GM21619 (cell line): ENCODE results near the gene RHOA.
"Not testable (repeated sequence)": the region's sequence is repeated elsewhere in the genome, so short reads cannot be mapped to it uniquely, and the experiment has no call there.

Experiments
- ATAC-seq: cut with Tn5 transposase; IDR thresholded peaks from one replicate; pipeline ENCODE4 v1.9.1; 2021; ENCODE audit not compliant: unreplicated experiment

The RHOA gene

GRCh38 chr3:49371946-49372345 lies 39.8 kb downstream of the RHOA start:
- no peak for ATAC-seq

GRCh38 chr3:49370585-49371290 lies 41.0 kb downstream of the RHOA start:
- ATAC-seq: no peak

- no peak for ATAC-seq
Observed at GRCh38 chr3:49362561-49362960, 49.2 kb downstream of the RHOA start.

GRCh38 chr3:49359623-49360022 lies 52.2 kb downstream of the RHOA start:
- ATAC-seq: no peak

GRCh38 chr3:49358884-49359225 lies 52.9 kb downstream of the RHOA start:
- ATAC-seq: no peak

- peak; percentile 76 for ATAC-seq
Observed at GRCh38 chr3:49358217-49358883, 53.4 kb downstream of the RHOA start, which contains the start of gene GPX1. GPX1 (minus strand) TSS chr3:49358353; CDS start chr3:49358278, 75 bp downstream.

GRCh38 chr3:49357443-49358216 lies 54.1 kb downstream of the RHOA start:
- ATAC-seq: not testable (repeated sequence)

GRCh38 chr3:49357095-49357442 lies 54.7 kb downstream of the RHOA start:
- ATAC-seq: not testable (repeated sequence)

GRCh38 chr3:49352890-49353421 lies 58.8 kb downstream of the RHOA start:
- ATAC-seq: no peak

- ATAC-seq: no peak
Observed at GRCh38 chr3:49352281-49352680, 59.5 kb downstream of the RHOA start.

GRCh38 chr3:49351521-49352011 lies 60.2 kb downstream of the RHOA start:
- ATAC-seq: no peak

- no peak for ATAC-seq
Observed at GRCh38 chr3:49349348-49350114, 62.2 kb downstream of the RHOA start.

GRCh38 chr3:49348361-49348760 lies 63.4 kb downstream of the RHOA start:
- not testable (repeated sequence) for ATAC-seq

- no peak for ATAC-seq
Observed at GRCh38 chr3:49346797-49347251, 65.0 kb downstream of the RHOA start.

- no peak for ATAC-seq
Observed at GRCh38 chr3:49343163-49343562, 68.6 kb downstream of the RHOA start.

- ATAC-seq: no peak
Observed at GRCh38 chr3:49341996-49342395, 69.8 kb downstream of the RHOA start.

GRCh38 chr3:49339941-49340800 lies 71.6 kb downstream of the RHOA start, which contains the start of gene USP4:
USP4 (minus strand) TSS chr3:49340053; CDS start chr3:49340024, 29 bp downstream.
- peak; percentile 73 for ATAC-seq

GRCh38 chr3:49339581-49339940 lies 72.2 kb downstream of the RHOA start:
- peak; percentile 10 for ATAC-seq

GRCh38 chr3:49333916-49334633 lies 77.7 kb downstream of the RHOA start:
- no peak for ATAC-seq
